NCI-H2171 treated with DMSO at 0.1 percent for 48 hours (cell line): ENCODE data around the gene CRYGS.
"Not testable (repeated sequence)": the region's sequence is repeated elsewhere in the genome, so short reads cannot be mapped to it uniquely, and the experiment has no call there.

ENCODE experiments used
- DNase-seq: peaks from one replicate; lab custom pipeline; 2025; lab: John Stamatoyannopoulos, UW

The CRYGS gene

GRCh38 chr3:186519021-186519658 lies 25.0 kb downstream of the CRYGS start:
- no peak for DNase-seq

GRCh38 chr3:186517218-186517617 lies 27.0 kb downstream of the CRYGS start:
- DNase-seq: no peak

- no peak for DNase-seq
Observed at GRCh38 chr3:186516646-186517045, 27.5 kb downstream of the CRYGS start.

- no peak for DNase-seq
Observed at GRCh38 chr3:186515125-186515524, 29.1 kb downstream of the CRYGS start.

GRCh38 chr3:186514296-186515002 lies 29.7 kb downstream of the CRYGS start:
- DNase-seq: no peak

DNA sequence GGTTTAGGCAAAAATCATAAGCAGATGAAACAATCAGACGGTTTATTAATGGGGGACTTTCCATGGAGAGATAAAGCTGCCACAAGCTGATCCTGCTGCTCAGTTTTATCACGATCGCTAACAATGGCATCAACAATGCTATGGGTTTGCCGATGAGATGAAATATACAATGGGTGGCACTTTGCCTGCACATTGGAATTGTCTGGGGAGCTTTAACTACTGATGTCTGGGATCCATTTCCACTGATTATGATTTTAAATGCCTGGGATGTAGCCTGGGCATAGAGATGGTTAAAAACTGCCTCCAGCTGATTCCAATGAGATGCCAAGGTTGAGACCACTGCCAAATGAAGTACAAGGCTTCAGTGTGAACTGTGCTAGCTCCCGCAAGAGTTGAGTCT lies 30.8 kb downstream of the CRYGS start:
- DNase-seq: no peak

- DNase-seq: no peak
Observed at GRCh38 chr3:186512570-186513302, 31.4 kb downstream of the CRYGS start.

DNA sequence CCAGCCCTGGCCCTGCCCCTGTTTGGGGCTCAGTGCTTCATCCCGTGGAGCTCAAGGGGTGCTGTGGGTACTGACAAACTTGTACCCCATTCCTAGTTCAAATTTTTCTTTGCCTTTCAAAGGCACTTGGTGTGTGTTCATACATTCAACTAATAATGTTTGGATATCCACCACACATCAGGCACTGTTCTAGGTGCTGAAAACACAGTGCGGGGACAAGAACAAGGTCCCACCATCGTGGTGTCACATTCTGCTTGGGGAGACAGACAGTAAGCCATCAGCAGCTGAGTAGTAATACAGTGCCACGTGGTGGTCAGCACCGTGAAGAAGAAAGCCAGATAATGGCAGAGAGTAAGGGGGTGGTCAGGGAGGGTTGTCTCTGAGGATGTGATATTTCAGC lies 32.5 kb downstream of the CRYGS start:
- DNase-seq: no peak

- DNase-seq: no peak
Observed at GRCh38 chr3:186511245-186511644, 32.9 kb downstream of the CRYGS start.

DNA sequence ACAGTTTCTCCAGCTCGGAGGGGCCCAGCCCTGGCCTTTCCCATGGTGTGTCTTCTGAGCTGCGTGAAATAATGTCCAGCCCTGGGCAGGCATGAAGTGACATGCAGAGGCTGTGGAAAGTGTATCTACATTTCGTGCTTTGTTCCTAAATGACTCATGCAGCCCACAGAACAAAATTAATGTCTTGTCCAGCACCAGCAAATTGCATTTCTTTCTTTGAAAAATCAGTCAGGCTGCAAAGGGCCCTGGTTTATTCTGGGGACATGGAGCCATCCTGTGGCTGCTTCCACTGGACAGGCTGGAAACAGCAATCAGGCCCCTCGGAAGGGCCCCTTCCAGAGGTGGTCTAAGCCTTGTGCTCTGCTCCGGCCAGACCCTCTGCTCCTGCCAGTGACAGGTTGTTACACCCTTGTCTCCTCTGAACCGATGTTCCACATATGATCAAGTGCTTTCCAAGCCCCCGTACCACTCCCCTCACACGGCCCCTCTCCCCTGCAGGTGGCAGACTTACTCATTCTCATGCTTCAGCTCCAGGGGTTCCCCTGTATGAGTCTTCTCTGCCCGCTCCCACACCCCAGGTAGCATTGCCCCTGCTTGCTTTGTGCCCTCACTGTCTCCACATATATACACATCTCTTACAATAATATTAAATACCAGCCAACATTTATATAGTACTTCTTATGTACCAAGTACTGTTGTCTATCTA lies 33.7 kb downstream of the CRYGS start:
- DNase-seq: no peak

GRCh38 chr3:186509423-186509822 lies 34.8 kb downstream of the CRYGS start:
- no peak for DNase-seq

DNA sequence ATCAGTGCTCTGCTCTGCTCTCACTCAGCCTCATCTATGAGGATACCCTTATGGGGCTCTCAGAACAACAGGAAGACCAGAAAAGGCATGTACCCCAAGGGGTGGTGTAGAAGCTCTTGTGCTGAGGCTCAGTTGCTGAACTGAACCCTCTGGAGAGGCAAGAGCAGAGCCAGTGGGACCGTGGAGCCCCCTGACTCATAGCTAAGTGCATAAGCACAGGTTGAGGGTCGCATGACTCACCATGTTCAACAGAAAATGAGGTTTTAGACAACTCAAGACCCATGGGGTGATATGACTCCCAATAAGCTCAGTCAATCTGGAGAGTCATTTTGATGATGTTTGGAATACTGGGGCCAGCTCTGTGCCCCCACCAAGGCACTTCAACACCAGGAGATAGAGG lies 37.3 kb downstream of the CRYGS start:
- no peak for DNase-seq

- DNase-seq: no peak
Observed at GRCh38 chr3:186506191-186506739, 37.9 kb downstream of the CRYGS start.

GRCh38 chr3:186502966-186503712 lies 41.0 kb downstream of the CRYGS start:
- DNase-seq: no peak

DNA sequence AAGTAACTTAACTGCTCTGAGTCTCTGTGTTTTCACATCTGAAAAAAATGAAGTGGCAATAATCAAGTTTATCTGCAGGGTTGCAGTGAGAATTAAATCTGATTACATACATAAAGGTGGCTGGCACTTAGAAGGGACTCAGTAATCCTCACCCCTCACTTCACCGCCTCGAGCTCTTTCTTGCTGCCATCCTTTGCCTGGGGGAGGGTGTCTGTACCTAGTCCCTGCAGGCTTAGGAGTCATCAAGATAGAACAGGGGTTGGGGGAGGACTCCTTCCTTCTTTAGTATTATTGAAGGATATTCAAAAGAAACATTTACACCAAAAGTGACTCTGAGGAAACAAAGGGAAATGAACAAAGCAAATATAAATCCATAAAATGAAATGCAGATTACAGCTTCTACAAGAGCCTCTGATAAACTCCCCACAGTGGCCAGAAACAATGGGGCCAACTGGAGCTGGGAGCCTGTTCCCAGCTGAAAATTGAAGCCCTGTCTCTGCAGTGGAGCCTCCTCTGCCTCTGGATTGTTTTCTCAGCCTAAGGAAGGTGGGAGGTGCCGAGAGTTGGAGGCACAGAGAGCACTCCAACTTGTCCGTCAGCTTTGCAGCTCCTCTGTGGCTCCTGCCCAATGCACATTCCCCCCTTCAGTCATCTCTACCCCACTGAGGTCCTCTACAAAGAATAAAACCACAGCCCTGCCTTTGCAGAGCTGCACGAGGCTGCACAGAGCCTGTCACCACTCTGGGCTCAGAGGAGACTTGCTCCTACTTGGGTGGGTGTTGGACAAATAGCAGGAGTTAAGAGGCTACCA lies 41.8 kb downstream of the CRYGS start:
- no peak for DNase-seq

- DNase-seq: not testable (repeated sequence)
Observed at GRCh38 chr3:186499949-186500348, 44.2 kb downstream of the CRYGS start.

DNA sequence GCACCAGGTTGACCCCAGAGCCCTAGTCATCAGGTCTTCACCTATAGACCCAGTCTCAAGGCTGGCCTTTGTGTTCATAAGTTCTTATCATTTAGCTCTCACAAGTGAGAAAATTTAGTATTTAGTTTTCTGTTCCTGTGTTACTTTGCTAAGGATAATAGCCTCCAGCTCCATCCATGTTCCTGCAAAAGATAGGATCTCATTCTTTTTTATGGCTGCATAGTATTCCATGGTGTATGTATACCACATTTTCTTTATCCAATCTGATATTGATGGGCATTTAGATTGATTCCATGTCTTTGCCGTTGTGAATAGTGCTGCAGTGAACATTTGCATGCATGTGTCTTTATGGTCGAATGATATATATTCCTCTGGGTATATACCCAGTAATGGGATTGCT lies 46.2 kb downstream of the CRYGS start:
- DNase-seq: not testable (repeated sequence)

DNA sequence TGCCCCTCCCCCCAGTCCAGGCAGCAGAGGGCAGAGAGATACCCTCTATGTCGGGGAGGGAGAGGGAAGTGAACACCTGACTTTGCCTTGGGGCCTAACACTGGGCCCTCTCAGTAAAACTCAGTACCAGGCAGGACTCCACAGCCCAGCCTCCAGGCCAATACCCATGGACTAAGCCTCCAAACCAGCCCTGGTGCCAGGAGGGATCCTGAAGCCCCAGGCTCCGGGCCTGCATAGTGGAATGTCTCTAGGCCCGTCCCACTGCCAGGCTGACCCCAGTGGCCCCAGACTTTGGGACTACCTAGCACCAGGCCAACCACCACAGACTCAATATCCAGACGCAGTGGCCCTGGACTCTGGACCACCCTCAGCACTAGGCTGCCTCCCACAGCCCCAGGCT lies 46.6 kb downstream of the CRYGS start:
- no peak for DNase-seq

DNA sequence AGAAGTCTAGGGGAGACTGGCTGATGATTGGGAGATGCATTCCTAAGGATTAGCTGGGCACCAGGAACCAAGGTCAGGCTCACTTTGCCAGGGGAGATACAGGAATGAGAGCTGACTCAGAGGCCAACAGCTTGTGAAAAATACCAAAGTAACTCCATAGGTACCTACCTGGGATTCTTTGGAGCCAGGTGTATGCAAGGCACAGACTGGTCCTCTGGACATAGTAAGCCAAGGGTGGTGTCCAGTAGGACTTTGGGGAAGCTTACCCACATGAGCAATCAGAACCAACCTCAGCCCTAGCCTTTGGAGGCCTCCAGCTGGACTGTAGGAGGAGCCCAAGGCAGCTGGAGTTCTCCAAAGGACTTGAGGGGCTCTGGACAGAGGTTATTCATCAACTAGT lies 47.5 kb downstream of the CRYGS start:
- DNase-seq: no peak

- peak; percentile 4 for DNase-seq
Observed at GRCh38 chr3:186496016-186496415, 48.2 kb downstream of the CRYGS start.
